ENCODE measurements around the gene PXMP4.

The PXMP4 gene

GRCh38 chr20:33713865-33714367 lies 6.2 kb downstream of the PXMP4 start:
- Histone ChIP-seq H3K9me3 (ENCODE audit: control insufficient read depth, insufficient read depth, low read length) (no peaks in the 10 kb centered on the region), H3K4me2 (ENCODE audit: low read length) (no peak overlapping the region), H3K79me2 (ENCODE audit: control insufficient read depth, low read length) (no peaks in the 10 kb centered on the region), H3K9me2 (replicated peaks; ENCODE audit: control insufficient read depth, low read length) (no peaks in the 10 kb centered on the region), H3K27ac (ENCODE audit: low read depth, low read length) (no peak overlapping the region), H3K36me3 (ENCODE audit: control insufficient read depth, low read length) (no peaks in the 10 kb centered on the region), H3K4me1 (ENCODE audit: control insufficient read depth, low read length) (peaks cover under 1% of the 10 kb centered on the region; the same call in 1 of the 2 replicates), H3K4me3 (ENCODE audit: low read length) (no peak overlapping the region), H3F3A (ENCODE audit: control insufficient read depth, insufficient read depth) (no peaks in the 10 kb centered on the region), H4K20me1 (ENCODE audit: control insufficient read depth, insufficient read depth, low read depth, low read length) (no peaks in the 10 kb centered on the region), H3K27me3 (ENCODE audit: control insufficient read depth, low read length) (no peaks in the 10 kb centered on the region)
- TF ChIP-seq CTCF (IDR thresholded peaks at IDR 0.05; ENCODE audit: low read depth, low read length, poor library complexity, severe bottlenecking) (no peak), EZH2phosphoT487 (IDR thresholded peaks at IDR 0.05; ENCODE audit: borderline replicate concordance, low read length) (no peak)

GRCh38 chr20:33711446-33711738 lies 8.7 kb downstream of the PXMP4 start:
- Histone ChIP-seq H3K36me3 (ENCODE audit: control insufficient read depth, low read length) (no peaks in the 10 kb centered on the region), H3K9me2 (replicated peaks; ENCODE audit: control insufficient read depth, low read length) (no peaks in the 10 kb centered on the region), H3K4me3 (ENCODE audit: low read length) (no peak overlapping the region), H3K79me2 (ENCODE audit: control insufficient read depth, low read length) (no peaks in the 10 kb centered on the region), H3K27ac (ENCODE audit: low read depth, low read length) (no peak overlapping the region), H3K9me3 (ENCODE audit: control insufficient read depth, insufficient read depth, low read length) (no peaks in the 10 kb centered on the region), H4K20me1 (ENCODE audit: control insufficient read depth, insufficient read depth, low read depth, low read length) (no peaks in the 10 kb centered on the region), H3F3A (ENCODE audit: control insufficient read depth, insufficient read depth) (no peaks in the 10 kb centered on the region), H3K4me1 (ENCODE audit: control insufficient read depth, low read length) (no peaks in the 10 kb centered on the region), H3K4me2 (ENCODE audit: low read length) (no peak overlapping the region), H3K27me3 (ENCODE audit: control insufficient read depth, low read length) (no peaks in the 10 kb centered on the region)
- TF ChIP-seq CTCF (IDR thresholded peaks at IDR 0.05; ENCODE audit: low read depth, low read length, poor library complexity, severe bottlenecking) (no peak), EZH2phosphoT487 (IDR thresholded peaks at IDR 0.05; ENCODE audit: borderline replicate concordance, low read length) (no peak)

DNA sequence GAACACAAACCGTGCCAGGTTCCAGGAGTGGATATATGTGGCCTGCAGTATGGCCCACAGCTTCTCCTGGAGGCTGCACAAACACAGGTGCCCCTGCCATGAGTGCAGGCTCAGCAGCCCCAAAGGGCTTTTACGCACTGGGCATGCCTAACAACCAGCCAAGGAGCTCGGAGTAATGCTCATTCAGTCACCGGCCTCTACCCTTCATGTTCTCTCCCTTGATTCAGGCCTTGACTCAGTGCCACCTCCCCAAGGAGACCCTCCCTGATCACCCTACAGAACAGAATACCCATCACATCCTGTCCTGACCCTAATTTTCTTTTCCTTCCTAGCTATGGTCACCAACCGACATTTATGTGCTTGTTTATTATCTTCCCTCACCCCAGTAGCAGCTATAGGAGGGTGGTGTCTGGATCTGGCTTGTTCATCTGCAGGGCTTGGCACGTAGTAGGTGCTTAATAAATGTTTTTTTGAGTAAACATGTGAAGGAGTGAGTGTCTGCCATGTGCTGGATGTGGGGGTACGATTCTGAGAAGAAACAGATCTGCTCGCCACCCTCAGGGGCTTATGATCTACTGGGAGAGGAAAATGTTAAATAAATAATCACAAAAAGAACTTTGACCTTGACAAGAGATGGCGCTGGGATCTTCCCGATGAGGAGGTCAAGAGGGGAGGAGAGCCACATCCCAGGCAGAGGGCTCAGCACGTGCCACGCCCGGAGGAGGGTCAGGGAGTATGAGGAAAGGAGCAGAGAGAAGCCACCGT lies 9.2 kb downstream of the PXMP4 start:
- Histone ChIP-seq H3F3A (ENCODE audit: control insufficient read depth, insufficient read depth) (no peaks in the 10 kb centered on the region), H4K20me1 (ENCODE audit: control insufficient read depth, insufficient read depth, low read depth, low read length) (no peaks in the 10 kb centered on the region), H3K79me2 (ENCODE audit: control insufficient read depth, low read length) (no peaks in the 10 kb centered on the region), H3K27ac (ENCODE audit: low read depth, low read length) (no peak overlapping the region), H3K9me2 (replicated peaks; ENCODE audit: control insufficient read depth, low read length) (no peaks in the 10 kb centered on the region), H3K4me2 (ENCODE audit: low read length) (no peak overlapping the region), H3K4me1 (ENCODE audit: control insufficient read depth, low read length) (peaks cover 4% of the 10 kb centered on the region), H3K27me3 (ENCODE audit: control insufficient read depth, low read length) (no peaks in the 10 kb centered on the region), H3K9me3 (ENCODE audit: control insufficient read depth, insufficient read depth, low read length) (no peaks in the 10 kb centered on the region), H3K36me3 (ENCODE audit: control insufficient read depth, low read length) (no peaks in the 10 kb centered on the region), H3K4me3 (ENCODE audit: low read length) (no peak overlapping the region)
- TF ChIP-seq CTCF (IDR thresholded peaks at IDR 0.05; ENCODE audit: low read depth, low read length, poor library complexity, severe bottlenecking) = no peak
- no peak for TF ChIP-seq EZH2phosphoT487 (IDR thresholded peaks at IDR 0.05; ENCODE audit: borderline replicate concordance, low read length)
